Measurements from ENCODE around the gene ADAMTSL1.

Gene ADAMTSL1

GRCh38 chr9:18495065-18495464, 21.1 kb downstream of the ADAMTSL1 start:
- DNase-seq (ENCODE audit: extremely low read depth in 1 of 2, low read depth in 1 of 2), result no peak

DNA sequence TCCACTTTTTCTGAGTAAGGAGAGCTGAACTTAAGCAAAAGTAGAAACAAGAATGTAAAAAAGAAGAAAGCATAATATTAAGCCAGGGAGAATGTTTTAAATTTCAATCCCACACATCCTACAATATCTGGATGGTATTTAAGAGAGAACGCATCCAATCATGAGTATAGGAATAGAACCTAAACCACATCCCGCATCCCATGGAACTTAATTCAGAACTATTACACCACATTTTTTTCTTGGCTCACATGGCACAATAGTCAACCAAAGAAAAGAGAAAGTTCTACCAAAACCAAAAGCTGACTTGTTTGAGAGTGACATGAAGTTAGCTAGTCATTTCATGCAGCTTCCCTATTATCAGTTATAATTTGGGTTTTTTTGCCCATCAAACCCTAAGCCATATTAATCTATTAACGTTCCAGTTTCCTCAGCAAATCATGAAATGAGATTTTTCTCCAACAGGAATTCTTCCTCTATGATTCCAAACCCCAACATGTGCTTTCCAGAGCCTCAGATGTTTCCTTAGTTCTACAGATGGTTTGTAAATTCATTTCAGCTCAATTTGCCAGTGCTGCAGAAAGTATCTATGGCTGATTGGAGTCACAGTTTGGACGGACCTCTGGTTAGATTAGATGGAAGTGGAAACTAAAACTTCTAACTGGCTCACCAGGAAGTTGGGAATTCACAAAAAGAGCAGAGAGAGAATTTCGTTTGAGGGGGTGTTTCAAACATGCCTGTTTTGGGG, 22.5 kb downstream of the ADAMTSL1 start:
- DNase-seq (ENCODE audit: extremely low read depth in 1 of 2, low read depth in 1 of 2), result no peak

DNA sequence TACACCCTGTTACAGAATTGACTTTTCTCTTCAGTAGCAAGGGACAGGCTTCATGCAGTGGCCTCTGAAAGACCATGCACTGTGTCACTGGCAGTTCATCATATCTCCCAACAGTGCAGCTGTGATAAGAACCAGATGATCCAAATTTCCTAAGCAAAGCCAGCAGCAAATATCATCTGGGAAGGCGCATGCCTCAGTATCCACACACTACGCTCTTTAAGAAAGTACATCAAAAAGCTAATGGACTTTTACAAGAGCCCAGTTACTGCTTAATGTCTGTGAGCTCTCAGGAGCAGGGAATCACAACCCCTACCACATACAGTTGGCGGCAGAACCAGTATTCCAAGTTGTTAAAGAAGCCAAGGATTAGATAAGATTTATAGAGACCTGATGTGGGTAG, 25.1 kb downstream of the ADAMTSL1 start:
- DNase-seq (ENCODE audit: extremely low read depth in 1 of 2, low read depth in 1 of 2), result no peak

GRCh38 chr9:18499980-18500379, 26.0 kb downstream of the ADAMTSL1 start:
- no peak for DNase-seq (ENCODE audit: extremely low read depth in 1 of 2, low read depth in 1 of 2)

DNA sequence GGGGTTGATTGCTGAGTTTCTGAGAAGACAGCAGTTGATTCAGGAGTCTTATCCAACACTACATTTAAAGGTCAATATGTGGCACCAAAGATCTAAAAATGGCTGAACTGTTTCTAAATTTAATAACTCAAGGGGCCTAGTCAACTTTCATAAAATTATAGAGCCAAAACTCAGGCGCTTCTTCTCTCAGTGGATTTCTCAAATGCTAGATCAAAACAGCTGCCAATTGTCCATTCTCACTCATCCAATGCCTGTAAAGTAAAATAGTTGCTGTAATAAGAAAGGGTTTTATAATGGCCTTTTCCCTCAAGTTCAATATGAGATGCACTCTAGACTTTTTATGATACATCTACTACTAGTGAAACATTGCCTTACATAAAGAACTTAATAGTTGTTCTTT, 26.5 kb downstream of the ADAMTSL1 start:
- no peak for DNase-seq (ENCODE audit: extremely low read depth in 1 of 2, low read depth in 1 of 2)

GRCh38 chr9:18501949-18502348, 28.0 kb downstream of the ADAMTSL1 start:
- no peak for DNase-seq (ENCODE audit: extremely low read depth in 1 of 2, low read depth in 1 of 2)

- no peak for DNase-seq (ENCODE audit: extremely low read depth in 1 of 2, low read depth in 1 of 2)
Measured at GRCh38 chr9:18502546-18502945, 28.6 kb downstream of the ADAMTSL1 start.

DNA sequence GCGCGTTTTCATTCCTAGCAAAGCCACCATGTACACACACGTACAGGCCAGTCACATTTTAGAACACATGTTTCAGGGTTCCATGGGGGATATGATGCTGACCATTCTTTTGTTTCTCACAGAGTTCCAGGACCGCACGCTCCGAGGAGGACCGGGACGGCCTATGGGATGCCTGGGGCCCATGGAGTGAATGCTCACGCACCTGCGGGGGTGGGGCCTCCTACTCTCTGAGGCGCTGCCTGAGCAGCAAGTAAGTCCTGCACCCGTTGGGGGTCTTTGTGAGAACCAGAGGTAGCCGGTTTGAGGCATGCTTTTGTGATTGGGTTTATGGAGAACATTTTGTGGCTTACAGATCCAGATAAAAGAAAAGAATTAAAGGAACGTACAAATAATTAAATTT, 30.8 kb downstream of the ADAMTSL1 start:
- DNase-seq (ENCODE audit: extremely low read depth in 1 of 2, low read depth in 1 of 2), result no peak

- DNase-seq (ENCODE audit: extremely low read depth in 1 of 2, low read depth in 1 of 2), result no peak
Measured at GRCh38 chr9:18507151-18507550, 33.2 kb downstream of the ADAMTSL1 start.

GRCh38 chr9:18516514-18516913, 42.6 kb downstream of the ADAMTSL1 start:
- DNase-seq (ENCODE audit: extremely low read depth in 1 of 2, low read depth in 1 of 2), result no peak

DNA sequence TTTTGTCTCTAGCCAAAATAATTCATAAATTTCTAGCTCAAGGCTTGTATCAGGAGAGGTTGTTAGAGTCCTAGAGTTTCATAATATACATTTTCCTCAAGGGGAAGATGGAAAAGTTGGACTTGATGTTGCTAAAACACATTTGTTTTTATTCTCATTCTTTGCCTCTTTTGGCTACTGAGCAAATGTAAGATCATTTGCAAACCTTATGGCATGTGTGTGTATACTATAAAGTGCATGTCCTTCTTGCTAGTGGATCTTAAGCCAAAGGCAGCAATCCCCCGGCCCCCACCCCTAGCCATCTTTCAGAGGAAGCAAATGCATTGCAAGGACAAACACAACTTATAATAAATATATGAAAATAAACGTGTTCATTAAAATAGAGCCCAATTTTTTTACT, 43.0 kb downstream of the ADAMTSL1 start:
- DNase-seq (ENCODE audit: extremely low read depth in 1 of 2, low read depth in 1 of 2), result no peak

- DNase-seq (ENCODE audit: extremely low read depth in 1 of 2, low read depth in 1 of 2), result no peak
Measured at GRCh38 chr9:18520416-18521047, 46.6 kb downstream of the ADAMTSL1 start.

DNA sequence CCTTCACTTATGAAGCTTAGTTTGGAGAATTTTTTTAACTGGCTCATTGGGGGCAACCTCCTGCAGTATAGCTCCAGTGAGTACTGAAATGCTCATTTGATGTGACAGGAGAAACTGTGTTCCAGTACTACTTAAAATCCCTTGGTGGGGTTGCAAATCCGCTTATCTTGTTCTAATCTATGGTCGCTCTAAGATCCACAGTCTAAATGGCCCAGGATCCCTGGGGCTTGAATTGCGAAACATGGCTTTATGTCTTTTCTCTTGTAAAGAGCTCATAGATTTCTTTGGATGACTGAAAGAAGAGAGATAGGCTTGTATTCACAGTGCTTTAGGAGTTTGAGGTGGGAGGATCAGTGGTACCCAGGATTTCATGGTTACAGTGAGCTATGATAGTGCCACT, 52.7 kb downstream of the ADAMTSL1 start:
- no peak for DNase-seq (ENCODE audit: extremely low read depth in 1 of 2, low read depth in 1 of 2)

- no peak for DNase-seq (ENCODE audit: extremely low read depth in 1 of 2, low read depth in 1 of 2)
Measured at GRCh38 chr9:18531136-18532065, 57.4 kb downstream of the ADAMTSL1 start.

DNA sequence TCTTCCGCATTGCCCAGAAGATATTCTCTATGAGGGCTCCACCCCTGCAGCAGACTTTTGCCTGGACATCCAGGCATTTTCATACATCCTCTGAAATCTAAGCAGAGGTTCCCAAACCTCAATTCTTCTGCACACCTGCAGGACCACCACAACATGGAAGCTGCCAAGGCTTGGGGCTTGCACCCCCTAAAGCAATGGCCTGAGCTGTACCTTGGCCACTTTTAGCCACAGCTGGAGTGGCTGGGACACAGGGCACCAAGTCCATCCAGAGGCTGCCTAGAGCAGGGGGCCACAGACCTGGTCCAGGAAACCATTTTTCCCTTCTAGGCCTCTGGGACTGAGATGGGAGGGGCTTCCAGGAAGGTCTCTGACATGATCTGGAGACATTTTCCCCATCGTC, 60.7 kb downstream of the ADAMTSL1 start:
- DNase-seq (ENCODE audit: extremely low read depth in 1 of 2, low read depth in 1 of 2), result no peak

- no peak for DNase-seq (ENCODE audit: extremely low read depth in 1 of 2, low read depth in 1 of 2)
Measured at GRCh38 chr9:18536554-18536953, 62.6 kb downstream of the ADAMTSL1 start.

GRCh38 chr9:18539203-18539693, 65.3 kb downstream of the ADAMTSL1 start:
- DNase-seq (ENCODE audit: extremely low read depth in 1 of 2, low read depth in 1 of 2), result no peak

DNA sequence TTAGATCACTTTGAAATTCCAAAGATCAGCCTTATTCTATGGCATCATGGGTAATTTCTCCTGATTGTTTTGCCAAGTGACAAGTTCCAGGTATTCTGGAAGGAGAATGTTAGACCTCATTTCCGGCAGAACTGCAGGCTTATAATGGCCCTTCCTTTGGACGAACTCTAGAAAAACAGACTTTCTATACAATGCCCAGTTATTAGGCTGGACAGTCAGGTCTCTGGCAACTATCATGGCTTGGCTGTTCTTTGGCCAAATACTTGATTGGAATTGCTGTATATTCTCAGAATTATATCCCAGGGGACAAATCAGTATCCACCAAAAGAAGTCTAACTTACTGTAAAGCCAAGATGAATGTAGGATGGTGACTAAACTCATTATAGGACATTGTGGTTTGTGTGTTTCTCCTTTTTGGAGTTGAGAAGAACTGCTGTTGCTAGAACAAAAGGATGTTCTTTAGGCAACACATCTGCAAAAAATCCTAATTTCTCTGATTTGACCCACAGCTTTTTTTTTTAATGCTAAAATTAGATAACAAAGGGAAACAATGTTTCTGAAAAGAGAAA, 69.0 kb downstream of the ADAMTSL1 start:
- no peak for DNase-seq (ENCODE audit: extremely low read depth in 1 of 2, low read depth in 1 of 2)

- no peak for DNase-seq (ENCODE audit: extremely low read depth in 1 of 2, low read depth in 1 of 2)
Measured at GRCh38 chr9:18543406-18544192, 69.6 kb downstream of the ADAMTSL1 start.

GRCh38 chr9:18544456-18544855, 70.5 kb downstream of the ADAMTSL1 start:
- no peak for DNase-seq (ENCODE audit: extremely low read depth in 1 of 2, low read depth in 1 of 2)
